PC-9 (cell line): ENCODE measurements around the gene BRD9.

Experiments used
- CTCF ChIP-seq: fragments of 200-600 bp; sonication (generic); conservative IDR thresholded peaks from 2 replicates; pipeline ENCODE4 v1.6.1; 2017; ENCODE audit warnings: mixed run types, antibody characterized with exemption, mild to moderate bottlenecking, moderate library complexity
- EZH2 ChIP-seq: fragments of 200-600 bp; sonication (generic); IDR thresholded peaks from 2 replicates; pipeline ENCODE4 v1.8.0; 2017; ENCODE audit warnings: antibody characterized with exemption, low read depth

GRCh38 chr5:872301-872700 lies 20.3 kb downstream of the BRD9 start:
- no peak for TF ChIP-seq CTCF
- TF ChIP-seq EZH2: no peak
